HUES64 (cell line): ENCODE data around the gene TMEM151A.

Experiments used
- H3K27ac ChIP-seq: 2 replicates; pipeline ENCODE4 v1.7.0; 2013; ENCODE audit warnings: low read depth, low read length, inconsistent platforms
- H3K27me3 ChIP-seq: 2 replicates; pipeline ENCODE4 v1.6.1; 2013; ENCODE audit warnings: mild to moderate bottlenecking, low read length; ENCODE audit not compliant: insufficient read depth
- H3K36me3 ChIP-seq: 2 replicates; pipeline ENCODE4 v1.6.1; 2013; ENCODE audit warnings: mild to moderate bottlenecking, low read length; ENCODE audit not compliant: insufficient read depth
- H3K4me1 ChIP-seq: 2 replicates; pipeline ENCODE4 v1.6.1; 2013; ENCODE audit warnings: mild to moderate bottlenecking, low read length, moderate library complexity; ENCODE audit not compliant: insufficient read depth
- H3K4me3 ChIP-seq: 2 replicates; pipeline ENCODE4 v1.5.1; 2013; ENCODE audit warnings: mild to moderate bottlenecking, low read length, moderate library complexity
- H3K9ac ChIP-seq: 2 replicates; pipeline ENCODE4 v1.6.1; 2013; ENCODE audit warnings: mild to moderate bottlenecking, low read depth, low read length
- H3K9me3 ChIP-seq: 2 replicates; pipeline ENCODE4 v1.6.1; 2013; ENCODE audit warnings: low read depth, low read length; ENCODE audit not compliant: insufficient read depth
- WGBS: fragments of 150-250, 120-280 bp; methylation state at CpG from one replicate; pipeline ENCODE4 v1.1.7; 2013; ENCODE audit warnings: missing lambda C conversion rate; 5-methylcytosine and 5-hydroxymethylcytosine counted together

TMEM151A gene

GRCh38 chr11:66327171-66328030 lies 35.7 kb downstream of the TMEM151A start:
- WGBS, result 85% methylated on average over 10 of the region's 10 CpGs
- H3K9me3 ChIP-seq, result no peaks in the 10 kb centered on the region
- no peak overlapping the region for H3K9ac ChIP-seq
- H3K27ac ChIP-seq, result no peak overlapping the region
- H3K4me1 ChIP-seq, result peaks cover 13% of the 10 kb centered on the region
- no peak overlapping the region for H3K4me3 ChIP-seq
- no peaks in the 10 kb centered on the region for H3K27me3 ChIP-seq
- H3K36me3 ChIP-seq, result no peaks in the 10 kb centered on the region; the same call in 1 of the 2 replicates

- WGBS, result 95% methylated on average over 3 of the region's 3 CpGs
- no peak overlapping the region for H3K9ac ChIP-seq
- H3K27ac ChIP-seq, result no peak overlapping the region
These were observed 36.3 kb downstream of the TMEM151A start for GRCh38 chr11:66328031-66328301.

GRCh38 chr11:66328302-66329144 lies 36.8 kb downstream of the TMEM151A start:
- H3K27ac ChIP-seq, result peak overlapping the region; percentile 71; the same call in 1 of the 2 replicates

More at GRCh38 chr11:66328031-66328301, 36.3 kb downstream of the TMEM151A start:
- Histone ChIP-seq H3K9me3 (no peaks in the 10 kb centered on the region), H3K4me1 (peaks cover 13% of the 10 kb centered on the region), H3K4me3 (no peak overlapping the region), H3K36me3 (no peaks in the 10 kb centered on the region; the same call in 1 of the 2 replicates), H3K27me3 (no peaks in the 10 kb centered on the region)

GRCh38 chr11:66329165-66329673 lies 37.5 kb downstream of the TMEM151A start:
- H3K4me1 ChIP-seq, result peaks cover 13% of the 10 kb centered on the region

More at GRCh38 chr11:66328302-66329144, 36.8 kb downstream of the TMEM151A start:
- Histone ChIP-seq H3K4me3 (peak overlapping the region; percentile 34; the same call in 1 of the 2 replicates), H3K27me3 (no peaks in the 10 kb centered on the region), H3K9me3 (no peaks in the 10 kb centered on the region), H3K9ac (peak overlapping the region; percentile 46; the same call in 1 of the 2 replicates), H3K36me3 (no peaks in the 10 kb centered on the region; the same call in 1 of the 2 replicates), H3K4me1 (peaks cover 13% of the 10 kb centered on the region)
- WGBS, result 15% methylated on average over 19 of the region's 19 CpGs

GRCh38 chr11:66330931-66331330 lies 39.2 kb downstream of the TMEM151A start:
- Histone ChIP-seq H3K4me3 (no peak overlapping the region), H3K27me3 (peaks cover 6% of the 10 kb centered on the region; the same call in 1 of the 2 replicates), H3K4me1 (peaks cover 11% of the 10 kb centered on the region), H3K9me3 (no peaks in the 10 kb centered on the region), H3K9ac (no peak overlapping the region), H3K27ac (no peak overlapping the region), H3K36me3 (no peaks in the 10 kb centered on the region; the same call in 1 of the 2 replicates)
- 86% methylated on average over 10 of the region's 10 CpGs for WGBS

More at GRCh38 chr11:66329165-66329673, 37.5 kb downstream of the TMEM151A start:
- 83% methylated on average over 3 of the region's 3 CpGs for WGBS
- no peak overlapping the region for H3K27ac ChIP-seq
- no peak overlapping the region for H3K9ac ChIP-seq
- no peaks in the 10 kb centered on the region for H3K27me3 ChIP-seq
- H3K9me3 ChIP-seq, result no peaks in the 10 kb centered on the region
- no peak overlapping the region for H3K4me3 ChIP-seq
- no peaks in the 10 kb centered on the region; the same call in 1 of the 2 replicates for H3K36me3 ChIP-seq

GRCh38 chr11:66331542-66332370 lies 40.1 kb downstream of the TMEM151A start:
- peaks cover 13% of the 10 kb centered on the region for H3K4me1 ChIP-seq
- WGBS, result 90% methylated on average over 12 of the region's 12 CpGs
- no peak overlapping the region for H3K27ac ChIP-seq
- H3K9ac ChIP-seq, result no peak overlapping the region
- peaks cover 6% of the 10 kb centered on the region; the same call in 1 of the 2 replicates for H3K27me3 ChIP-seq
- H3K4me3 ChIP-seq, result no peak overlapping the region
- H3K36me3 ChIP-seq, result no peaks in the 10 kb centered on the region; the same call in 1 of the 2 replicates
- no peaks in the 10 kb centered on the region for H3K9me3 ChIP-seq

- H3K9me3 ChIP-seq, result no peaks in the 10 kb centered on the region
- H3K27me3 ChIP-seq, result peaks cover 6% of the 10 kb centered on the region; the same call in 1 of the 2 replicates
- peaks cover 18% of the 10 kb centered on the region for H3K4me1 ChIP-seq
These were observed 40.9 kb downstream of the TMEM151A start for GRCh38 chr11:66332371-66333219.

GRCh38 chr11:66333220-66333877 lies 41.7 kb downstream of the TMEM151A start:
- Histone ChIP-seq H3K4me3 (no peak overlapping the region), H3K27ac (no peak overlapping the region), H3K9ac (no peak overlapping the region), H3K9me3 (no peaks in the 10 kb centered on the region), H3K36me3 (peaks cover 10% of the 10 kb centered on the region), H3K4me1 (peaks cover 18% of the 10 kb centered on the region), H3K27me3 (peaks cover 6% of the 10 kb centered on the region; the same call in 1 of the 2 replicates)
- WGBS, result 92% methylated on average over 19 of the region's 19 CpGs

More at GRCh38 chr11:66332371-66333219, 40.9 kb downstream of the TMEM151A start:
- Histone ChIP-seq H3K36me3 (peaks cover 5% of the 10 kb centered on the region), H3K9ac (no peak overlapping the region), H3K4me3 (no peak overlapping the region), H3K27ac (no peak overlapping the region)
- 82% methylated on average over 18 of the region's 18 CpGs for WGBS

GRCh38 chr11:66333896-66334604 lies 42.4 kb downstream of the TMEM151A start:
- H3K27ac ChIP-seq, result no peak overlapping the region
- H3K27me3 ChIP-seq, result peaks cover 6% of the 10 kb centered on the region; the same call in 1 of the 2 replicates
- H3K4me1 ChIP-seq, result peaks cover 14% of the 10 kb centered on the region
- no peak overlapping the region for H3K4me3 ChIP-seq
- 90% methylated on average over 29 of the region's 29 CpGs for WGBS
- H3K9ac ChIP-seq, result no peak overlapping the region
- peaks cover 10% of the 10 kb centered on the region for H3K36me3 ChIP-seq
- no peaks in the 10 kb centered on the region for H3K9me3 ChIP-seq
